Measurements from ENCODE around the gene SEC14L5. TPM values are rescaled to one million over a fixed set of nuclear protein-coding genes. Genes with fewer than 3 reads are reported as not detected.
"Not testable (repeated sequence)": the region's sequence is repeated elsewhere in the genome, so short reads cannot be mapped to it uniquely, and the experiment has no call there.

SEC14L5 gene
- polyA plus RNA-seq, 3 donors, result 0.16 to 0.54 (median 0.16) TPM

DNA sequence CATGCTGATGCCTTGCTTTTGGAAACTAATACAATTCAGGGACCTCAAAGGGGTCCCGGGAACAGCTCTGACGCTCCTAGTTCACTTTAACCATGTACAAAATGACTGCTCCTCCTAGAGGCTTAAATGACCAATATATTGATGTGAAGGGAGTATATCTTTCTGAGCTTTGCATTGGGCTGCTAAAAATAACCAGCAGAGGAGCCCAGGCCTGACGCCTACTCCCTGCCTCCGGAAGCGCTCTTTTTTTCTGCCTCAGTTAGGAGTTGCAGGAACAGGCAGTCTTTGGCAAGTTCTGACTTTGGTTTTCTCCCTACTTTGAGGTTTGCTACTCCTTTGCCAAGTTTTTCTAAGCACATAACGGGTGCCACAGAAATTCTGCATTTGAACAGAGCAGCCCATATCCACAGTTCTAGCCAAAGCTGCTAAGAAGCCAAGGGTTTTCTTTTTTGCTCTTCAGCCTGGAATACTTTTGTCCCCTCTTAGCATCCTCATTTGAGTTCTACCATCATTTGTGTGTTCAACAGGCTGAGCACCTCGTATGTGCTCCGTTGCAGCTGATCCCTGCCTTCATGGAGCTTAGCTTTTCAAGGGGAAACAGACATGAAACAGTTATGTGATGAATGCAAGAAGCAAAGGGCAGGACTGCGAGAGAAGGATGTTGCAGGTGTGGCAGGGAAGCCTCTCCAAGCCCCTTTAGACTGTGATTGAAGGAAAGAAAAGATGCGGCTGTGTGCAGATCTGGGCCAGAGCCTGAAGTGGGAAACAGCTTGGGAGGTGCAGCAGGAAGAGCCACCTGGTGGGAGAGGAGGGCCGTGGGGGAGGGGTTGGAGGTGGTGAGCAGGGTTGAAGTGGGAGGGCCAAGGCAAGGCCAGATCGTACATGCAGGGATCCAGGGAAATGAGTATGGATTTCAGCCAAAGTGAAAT is 78.4 kb downstream of the SEC14L5 start:
- DNase-seq, result no peak

DNA sequence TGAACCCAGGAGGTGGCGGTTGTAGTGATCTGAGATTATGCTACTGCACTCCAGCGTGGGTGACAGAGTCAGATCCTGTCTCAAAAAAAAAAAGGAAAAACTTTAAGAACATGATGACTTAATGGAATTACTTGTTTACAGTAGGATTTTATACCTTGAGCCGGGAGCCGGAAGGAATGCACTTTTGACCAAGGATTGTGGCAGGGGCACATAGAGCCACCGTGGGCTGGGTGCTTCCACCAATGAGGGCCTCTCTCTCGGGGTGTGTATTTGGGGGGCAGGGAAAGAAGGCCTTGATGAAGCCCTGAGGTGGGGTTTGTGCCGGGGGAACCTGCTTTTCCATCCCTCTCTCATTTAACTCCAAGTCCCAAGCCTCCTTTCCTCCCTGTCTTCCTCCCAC is 82.3 kb downstream of the SEC14L5 start:
- no peak for DNase-seq

DNA sequence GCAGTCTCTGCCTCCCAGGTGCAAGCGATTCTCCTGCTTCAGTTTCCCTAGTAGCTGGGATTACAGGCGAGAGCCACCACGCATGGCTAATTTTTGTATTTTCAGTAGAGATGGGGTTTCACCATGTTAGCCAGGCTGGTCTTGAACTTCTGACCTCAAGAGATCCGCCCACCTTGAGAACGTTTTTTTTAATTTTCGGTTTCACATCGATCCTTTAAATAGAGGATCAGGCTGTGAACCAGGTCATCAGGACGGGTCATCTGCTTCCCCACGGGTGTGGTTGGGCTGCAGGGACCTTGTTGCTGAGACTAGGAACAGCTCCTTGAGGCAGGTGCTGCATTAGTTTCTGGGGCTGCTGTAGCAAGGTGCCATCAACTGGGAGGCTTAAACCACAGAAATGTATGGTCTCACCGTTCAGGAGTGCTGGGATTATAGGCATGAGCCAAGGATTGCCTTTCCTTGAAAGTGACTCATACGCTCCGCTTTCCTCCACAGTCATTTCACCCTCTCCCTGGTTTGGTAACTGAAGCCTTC is 83.5 kb downstream of the SEC14L5 start:
- no peak for DNase-seq

DNA sequence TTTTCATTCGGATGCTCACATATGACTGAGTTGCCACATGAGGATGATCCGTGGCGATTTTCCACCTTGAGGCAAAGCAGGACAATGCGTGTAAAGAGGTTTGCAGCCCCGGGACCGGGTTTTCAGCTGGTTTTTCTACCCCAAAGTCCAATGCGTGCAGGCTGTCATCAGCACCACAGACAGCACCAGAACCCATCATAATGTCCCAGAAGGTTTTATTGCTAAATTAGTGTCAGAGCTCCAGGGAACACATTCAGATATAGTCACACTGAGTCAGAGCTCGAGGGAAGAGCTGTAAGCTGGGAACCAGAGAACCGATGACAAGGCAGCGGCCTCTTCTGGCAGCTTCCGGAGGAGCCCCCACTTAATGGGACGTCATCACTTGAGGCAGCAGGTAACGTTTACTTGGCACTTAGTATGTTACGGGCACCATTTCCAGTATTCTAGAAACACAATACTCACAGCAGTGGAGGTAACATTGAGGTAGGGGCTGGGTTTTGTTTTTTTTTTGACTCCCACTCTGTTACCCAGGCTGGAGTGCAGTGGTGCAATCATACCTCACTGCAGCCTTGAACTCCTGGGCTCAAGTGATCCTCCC is 84.5 kb downstream of the SEC14L5 start:
- no peak for DNase-seq

DNA sequence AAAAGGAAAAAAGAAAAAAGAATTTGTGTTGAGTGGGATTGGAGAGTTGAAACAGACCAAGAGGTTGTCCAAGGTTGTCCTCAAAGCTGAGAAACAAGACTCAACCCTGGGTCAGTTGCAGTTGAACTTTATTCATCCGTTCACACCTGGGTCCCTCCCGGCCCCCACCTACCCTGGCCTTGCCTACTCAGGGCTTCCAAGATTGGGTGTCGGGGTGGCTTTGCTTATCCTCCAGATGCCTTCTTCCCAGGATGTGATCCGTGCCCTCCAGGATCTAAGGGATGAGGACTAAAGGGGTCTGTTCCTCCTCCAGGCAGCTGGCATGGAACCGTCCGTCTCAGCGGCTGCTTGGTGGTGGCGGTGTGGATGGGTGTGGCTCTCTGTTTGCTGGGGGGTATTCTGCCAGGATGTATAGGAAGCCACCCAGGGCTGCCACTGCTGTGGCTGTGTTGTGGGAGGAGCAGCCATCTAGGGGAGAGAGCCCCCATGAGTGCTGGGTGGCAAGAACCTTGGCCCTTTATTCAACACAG is 85.9 kb downstream of the SEC14L5 start:
- no peak for DNase-seq

DNA sequence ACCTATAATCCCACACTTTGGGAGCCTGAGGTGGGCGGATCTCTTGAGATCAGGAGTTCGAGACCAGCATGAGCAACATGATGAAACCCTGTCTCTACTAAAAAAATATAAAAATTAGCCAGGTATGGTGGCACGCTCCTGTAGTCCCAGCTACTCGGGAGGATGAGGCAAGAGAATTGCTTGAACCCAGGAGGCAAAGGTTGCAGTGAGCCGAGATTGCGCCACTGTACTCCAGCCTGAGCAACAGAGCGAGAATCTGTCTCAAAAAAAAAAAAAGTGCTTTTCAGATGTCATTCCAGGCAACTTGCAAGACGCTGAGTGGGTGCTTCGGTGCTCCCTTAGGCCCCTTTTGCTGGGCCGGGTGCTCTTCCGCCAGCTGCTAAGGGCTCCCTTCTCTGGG is 86.5 kb downstream of the SEC14L5 start:
- DNase-seq, result not testable (repeated sequence)

DNA sequence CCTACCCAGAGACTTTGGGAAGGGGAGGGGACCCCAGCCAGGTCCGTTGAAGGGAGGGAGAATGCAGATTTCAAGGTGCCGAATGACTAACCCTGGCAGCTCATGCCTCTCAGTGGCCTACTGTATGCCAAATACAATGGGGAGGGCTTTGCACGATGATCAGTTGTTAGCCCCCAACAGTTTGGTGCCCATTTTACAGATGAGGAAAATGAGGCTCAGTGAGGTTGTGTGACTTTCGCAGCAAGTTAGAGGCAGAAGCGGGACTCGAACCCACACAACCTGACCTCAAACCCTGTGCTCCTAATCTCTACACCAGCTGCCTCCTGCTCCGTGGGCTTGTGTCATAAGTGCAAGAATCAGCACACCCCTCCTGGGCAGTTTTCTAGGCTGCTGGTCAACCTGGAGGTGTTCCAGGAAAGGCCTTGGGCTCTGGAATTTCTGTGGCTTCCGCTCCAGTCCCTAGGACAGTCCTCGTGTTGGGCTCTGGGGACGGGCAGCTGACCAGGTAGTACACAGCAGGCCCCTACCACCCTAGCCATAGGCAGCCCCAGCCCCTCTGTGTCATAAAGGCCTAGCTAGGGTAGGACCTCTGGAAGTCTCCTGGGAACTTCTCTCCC is 87.5 kb downstream of the SEC14L5 start:
- no peak for DNase-seq

DNA sequence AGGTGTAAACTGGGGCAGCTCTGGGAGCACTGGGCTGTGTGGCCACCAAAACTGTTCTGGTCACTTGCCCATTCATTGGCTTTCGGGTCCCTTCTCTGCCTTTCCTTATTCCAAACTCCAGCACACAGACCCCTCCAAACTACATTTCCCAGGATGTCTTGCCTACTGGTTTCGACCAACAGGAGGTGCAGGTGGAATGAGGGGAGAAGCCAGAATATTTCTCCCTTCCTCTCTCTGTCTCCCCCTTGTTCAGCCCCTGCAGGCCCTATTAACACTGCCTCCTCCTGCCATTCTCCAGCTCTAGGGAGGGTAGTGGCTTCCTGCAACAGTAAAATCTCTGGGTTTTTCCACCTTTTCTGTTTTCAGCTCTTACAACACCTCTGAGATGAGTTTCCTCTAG is 88.8 kb downstream of the SEC14L5 start:
- no peak for DNase-seq

DNA sequence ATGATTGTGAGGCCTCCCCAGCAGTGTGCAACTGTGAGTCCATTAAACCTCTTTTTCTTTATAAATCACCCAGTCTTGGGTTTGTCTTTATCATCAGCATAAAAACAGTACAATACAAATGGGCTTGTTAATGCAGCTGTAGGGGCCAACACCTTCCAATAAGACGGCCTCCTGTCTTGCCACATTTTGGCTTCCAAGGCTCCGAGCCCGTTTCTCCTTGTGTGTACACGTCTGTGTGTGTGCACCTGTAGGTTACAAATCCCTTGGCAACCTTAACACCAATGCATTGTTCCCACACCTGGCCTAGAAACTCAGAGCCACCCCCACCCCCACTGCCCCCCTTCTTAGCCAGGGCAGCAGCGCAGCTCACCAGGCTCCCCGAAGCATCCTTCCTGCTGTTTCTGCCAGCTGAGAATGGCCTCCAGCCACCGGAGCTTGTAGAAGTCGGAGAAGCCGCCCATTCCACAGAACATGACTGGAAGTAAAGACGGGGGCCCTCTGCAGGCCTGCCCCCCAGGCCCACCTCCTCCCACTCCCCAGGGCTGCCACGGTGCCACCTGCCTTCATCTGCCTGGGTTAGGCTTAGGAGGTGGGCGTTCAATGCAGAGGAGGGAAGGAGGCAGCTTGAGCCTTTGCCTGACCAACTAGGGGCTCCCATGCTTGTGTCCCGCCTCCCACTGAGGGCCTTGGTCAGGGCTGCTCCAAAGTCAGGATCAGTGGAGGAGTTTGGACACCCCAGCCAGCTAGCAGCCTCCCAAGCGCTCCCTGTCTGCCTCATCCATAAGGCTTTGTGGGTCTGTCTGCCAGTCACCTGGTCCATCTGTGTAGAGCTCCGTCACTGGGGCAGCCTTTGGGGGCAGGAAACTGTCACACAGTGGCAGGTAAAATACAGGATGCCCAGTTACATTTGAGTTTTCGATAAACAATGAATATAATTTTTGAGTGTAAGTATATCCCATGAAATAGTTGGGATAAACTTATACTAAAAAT is 97.0 kb downstream of the SEC14L5 start:
- no peak for DNase-seq

DNA sequence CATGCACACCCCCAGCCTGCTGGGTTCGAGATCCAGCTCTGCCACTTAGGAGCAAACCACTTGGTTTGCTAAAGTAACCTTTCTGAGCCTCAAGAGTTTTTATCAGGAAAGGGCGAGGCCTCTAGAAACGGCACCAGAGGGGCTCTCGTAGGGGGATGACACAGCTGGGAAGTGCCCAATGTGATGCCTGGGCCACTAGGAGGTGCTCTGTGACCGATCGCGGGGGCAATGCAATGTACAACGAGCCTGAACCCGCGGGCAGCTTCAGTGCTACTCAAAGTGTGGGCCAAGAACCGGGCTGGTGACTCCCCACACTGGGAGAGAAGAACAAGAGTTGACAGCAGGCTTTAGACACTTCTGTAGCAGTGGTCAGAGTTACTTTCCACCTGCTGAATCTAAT is 98.2 kb downstream of the SEC14L5 start:
- DNase-seq, result no peak

DNA sequence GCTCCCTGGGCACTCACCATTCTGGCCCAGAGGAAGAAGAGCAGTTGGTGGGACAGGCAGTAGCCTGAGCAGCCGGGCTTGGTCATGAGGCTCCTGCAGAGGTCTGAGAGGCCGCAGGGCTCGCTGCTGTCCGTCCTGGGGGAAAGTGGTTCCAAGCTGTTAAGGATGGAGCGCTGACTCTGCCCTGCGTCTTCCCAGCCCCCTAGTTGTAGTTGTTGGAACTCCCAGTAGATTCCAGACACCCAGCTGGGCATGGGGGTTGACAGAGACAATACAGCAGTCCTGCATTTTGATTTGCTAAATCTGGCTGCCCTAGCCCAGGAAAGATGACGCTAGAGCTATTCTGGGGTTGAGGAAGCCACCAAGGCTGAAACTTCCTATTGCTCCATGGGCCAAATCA is 100.3 kb downstream of the SEC14L5 start:
- no peak for DNase-seq

DNA sequence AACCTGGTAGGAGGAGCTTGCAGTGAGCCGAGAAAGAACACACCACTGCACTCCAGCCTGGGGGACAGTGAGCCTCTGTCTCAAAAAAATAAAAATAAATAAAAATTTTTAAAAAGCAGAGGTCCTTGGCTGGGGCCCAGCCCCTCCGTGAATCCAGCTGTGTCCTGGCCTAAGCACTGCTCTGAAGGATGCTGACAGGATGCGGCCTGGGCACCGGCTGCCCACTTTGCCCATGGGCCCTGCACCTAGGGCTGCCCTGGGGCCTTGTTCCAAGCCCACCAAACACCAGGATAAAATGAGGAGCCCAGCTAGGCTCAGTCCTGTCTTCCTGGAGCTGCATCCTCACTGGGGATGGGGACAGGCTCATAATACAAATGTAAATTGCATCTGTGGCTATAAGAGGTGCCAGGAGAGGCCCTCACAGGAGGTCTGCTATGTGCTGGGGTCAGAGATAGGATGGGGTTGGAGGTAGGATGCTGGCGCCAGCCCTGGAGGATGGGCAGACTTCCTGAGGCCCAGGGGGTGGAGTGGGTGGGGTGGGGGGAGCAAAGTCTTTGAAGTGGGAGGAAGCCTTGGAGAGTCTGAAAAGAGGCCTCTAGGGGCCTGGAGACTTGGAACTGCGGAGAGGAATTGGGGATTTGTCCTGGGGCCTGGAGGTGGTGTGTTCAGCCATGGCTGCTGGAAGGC is 101.4 kb downstream of the SEC14L5 start:
- no peak for DNase-seq

DNA sequence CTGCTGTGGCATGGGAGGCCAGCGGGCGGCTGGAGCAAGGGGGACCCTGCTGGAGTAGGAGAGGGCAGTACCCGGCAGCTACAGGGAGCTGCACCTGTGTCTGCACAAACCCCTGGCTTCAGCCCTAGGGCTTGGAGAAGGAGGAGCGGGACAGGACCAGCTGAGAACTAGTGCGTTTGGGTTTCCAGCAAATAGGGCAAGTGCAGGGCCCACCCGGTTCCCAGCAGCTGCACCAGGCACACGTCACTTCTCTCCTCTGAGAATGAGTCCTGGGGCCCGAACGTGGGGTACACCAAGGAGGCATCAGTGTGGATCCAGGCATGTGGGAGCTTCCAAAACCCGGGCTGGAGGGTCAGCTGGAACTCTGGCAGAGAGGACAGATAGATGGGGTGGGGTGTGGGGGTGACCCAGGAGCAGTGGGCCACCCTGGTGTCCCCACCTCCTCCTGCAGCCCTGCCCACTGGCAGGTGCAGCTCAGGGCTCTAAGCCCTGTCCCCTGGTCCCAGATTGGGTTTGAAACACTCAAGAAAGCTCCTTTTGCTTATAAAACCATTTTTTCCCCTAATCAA is 102.0 kb downstream of the SEC14L5 start:
- no peak for DNase-seq

DNA sequence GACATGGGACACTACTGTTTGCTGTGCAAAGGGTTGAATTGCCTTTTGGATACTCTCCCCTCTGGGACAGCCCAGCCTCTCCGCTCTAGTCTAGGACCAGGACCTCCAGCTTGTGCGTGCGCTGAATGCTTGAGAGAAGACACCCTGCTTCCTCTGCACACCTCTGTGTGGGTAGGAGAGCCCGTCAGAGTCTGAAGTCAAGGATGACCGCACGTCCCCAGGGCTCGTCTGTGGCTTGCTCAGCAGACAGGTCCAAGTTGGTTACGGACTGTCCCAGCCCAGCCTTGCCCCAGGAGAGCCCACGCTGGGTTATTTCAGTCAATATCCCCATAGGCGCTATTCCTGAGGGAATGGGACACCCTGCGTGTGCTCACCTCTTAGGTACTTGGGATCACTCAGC is 103.9 kb downstream of the SEC14L5 start:
- no peak for DNase-seq

DNA sequence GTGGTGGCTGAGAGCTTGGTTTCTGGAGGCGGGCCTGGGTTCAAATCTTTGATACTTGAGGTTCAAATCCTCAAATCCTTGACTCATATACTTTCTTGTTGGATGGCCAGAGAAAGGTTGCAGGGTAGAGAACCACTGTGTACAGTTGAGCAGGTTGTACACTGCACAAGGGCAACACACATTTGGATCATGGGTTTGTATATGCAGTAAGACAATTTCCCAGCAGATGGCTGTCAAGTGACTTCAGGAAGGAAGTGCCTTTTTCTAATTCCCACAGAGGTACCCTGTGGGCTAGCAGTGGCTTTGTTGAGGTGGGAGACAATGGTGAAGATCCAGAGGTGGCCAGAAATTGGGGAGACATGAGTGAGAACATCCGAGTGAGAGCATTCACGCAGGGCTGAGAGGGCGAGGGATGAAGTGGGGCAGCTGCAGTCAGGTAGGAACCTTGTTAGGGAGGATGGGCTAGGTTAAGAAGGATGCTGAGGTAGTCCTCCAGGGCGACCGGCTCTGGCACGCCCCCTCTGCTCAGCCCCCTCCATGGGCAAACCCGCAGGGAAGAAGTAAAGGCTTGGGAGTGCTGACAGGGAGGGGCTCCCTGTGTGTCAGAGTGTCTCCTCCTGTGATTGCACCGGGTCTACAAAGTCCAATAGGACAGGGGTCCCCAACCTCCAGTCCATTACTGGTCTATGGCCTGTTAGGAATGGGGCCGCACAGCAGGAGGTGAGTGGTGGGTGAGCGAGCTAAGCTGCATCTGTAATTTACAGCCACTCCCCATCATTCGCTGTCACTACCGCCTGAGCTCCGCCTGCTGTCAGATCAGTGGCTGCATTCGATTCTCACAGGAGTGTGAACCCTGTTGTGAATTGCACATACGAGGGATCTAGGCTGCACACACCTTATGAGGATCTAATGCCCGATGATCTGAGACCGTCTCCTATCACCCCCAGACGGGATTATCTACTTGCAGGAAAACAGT is 104.9 kb downstream of the SEC14L5 start:
- no peak for DNase-seq

DNA sequence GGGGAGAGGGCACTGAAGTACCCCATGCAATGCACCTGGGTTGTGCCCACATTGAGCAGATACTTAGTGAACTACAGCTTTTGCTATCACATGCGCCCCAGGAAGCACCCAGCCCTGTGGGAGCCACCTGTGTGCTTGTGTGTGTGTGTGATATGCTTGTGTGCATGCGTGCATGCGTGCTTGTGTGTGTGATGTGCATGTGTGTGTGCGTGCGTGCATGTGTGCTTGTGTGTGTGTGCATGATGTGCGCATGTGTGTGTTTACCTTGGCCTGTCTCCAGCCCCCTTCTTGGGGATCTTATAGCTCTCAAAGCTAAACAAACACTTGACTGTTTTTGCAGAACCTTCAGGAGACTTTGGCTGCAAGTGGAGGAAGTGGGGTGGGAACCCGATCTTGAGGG is 106.8 kb downstream of the SEC14L5 start:
- no peak for DNase-seq

DNA sequence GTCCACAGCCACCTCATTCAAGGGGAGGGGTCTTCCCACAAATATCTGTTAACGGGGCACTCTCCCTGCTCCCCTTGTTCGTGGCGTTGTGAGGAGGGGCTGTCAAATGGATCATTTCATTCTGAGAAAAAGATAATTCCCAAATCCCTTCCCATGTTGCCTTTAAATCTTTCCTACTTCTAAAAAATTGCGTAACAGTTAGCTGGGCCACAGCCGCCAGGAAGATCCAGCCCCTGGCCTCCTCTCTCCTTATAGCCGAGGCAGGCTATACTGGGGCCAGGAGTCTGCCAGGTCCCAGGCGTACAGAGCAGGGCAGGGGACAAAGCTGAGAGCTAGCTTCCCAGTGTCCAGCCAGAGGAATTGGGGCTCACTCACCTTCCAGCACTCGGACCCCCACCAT is 107.2 kb downstream of the SEC14L5 start:
- DNase-seq, result no peak

DNA sequence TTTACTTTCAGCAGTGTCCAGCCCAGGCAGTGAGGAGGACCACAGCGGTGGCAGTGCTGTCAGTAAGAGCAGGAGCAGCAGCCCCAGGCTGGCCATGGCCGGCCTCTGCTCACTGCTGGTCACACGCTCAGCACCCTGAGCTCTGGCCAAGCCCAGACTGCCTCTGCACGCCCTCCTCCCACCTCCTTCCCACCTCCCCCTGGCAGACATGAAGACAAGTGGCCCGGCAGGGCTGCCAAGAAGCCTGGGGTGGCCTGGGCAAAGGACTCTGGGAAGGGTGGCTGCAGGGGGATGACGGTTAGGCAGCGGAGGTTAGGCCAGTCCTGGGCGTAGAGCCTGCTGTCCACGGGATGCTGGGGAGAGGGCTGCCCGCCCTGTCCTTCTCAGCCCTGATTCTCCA is 107.7 kb downstream of the SEC14L5 start, which contains the start of gene C16orf89:
Gene C16orf89 (minus strand): TSS at position 144 of the 400 bp plus-strand sequence. CDS start 48 bp downstream, at position 96.
- DNase-seq, result no peak

DNA sequence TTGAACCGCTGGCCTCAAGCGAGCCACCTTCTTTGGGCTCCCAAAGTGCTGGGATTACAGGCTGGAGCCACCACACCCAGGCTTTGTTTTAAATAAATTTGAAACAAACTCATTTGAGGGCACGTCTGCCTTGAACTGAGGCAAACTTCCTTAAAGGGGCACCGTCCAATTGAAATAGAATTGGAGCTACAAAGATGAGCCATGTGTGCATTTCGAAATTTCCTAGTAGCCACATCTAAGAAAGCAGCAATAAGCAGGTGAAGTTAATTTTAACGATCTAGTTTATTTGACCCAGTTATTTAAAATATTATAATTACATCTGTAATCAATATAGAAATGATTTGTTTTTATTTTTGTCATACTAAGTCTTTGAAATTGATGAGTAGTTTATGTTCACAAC is 108.4 kb downstream of the SEC14L5 start:
- no peak for DNase-seq
